ENCODE results near the gene PFN1. TPM values are rescaled to one million over a fixed set of nuclear protein-coding genes. Genes with fewer than 3 reads are reported as not detected.

Gene PFN1
- total RNA-seq, 4 donors from 2014 or later = 920 to 1,441 (median 1,060) TPM

GRCh38 chr17:4936436-4936835 is 11.9 kb downstream of the PFN1 start:
- Histone ChIP-seq H3K9me3 (no peaks in the 10 kb centered on the region), H3K4me1 (peaks cover 0 to 46% (median 21%) of the 10 kb centered on the region in 3 donors), H3K27ac (no peak overlapping the region), H3K27me3 (no peaks in the 10 kb centered on the region), H3K4me3 (no peak overlapping the region), H3K36me3 (peaks cover 0 to 34% of the 10 kb centered on the region in 2 donors)
- no peak for TF ChIP-seq CTCF (IDR thresholded peaks at IDR 0.05)
- TF ChIP-seq EP300 (IDR thresholded peaks at IDR 0.05) = no peak
- TF ChIP-seq POLR2AphosphoS5 (IDR thresholded peaks at IDR 0.05) = no peak
- TF ChIP-seq POLR2A (IDR thresholded peaks at IDR 0.05) = no peak
- no peak for ATAC-seq
- 83% methylated on average over 1 of the region's 3 CpGs; no CpG with 5 or more reads in 1 of the 2 donors for WGBS, 2 donors (ENCODE audit: low coverage in 1 of 2)

- Histone ChIP-seq H3K9me3 (no peaks in the 10 kb centered on the region), H3K27me3 (no peaks in the 10 kb centered on the region), H3K36me3 (peaks cover 0 to 34% of the 10 kb centered on the region in 2 donors), H3K4me1 (peaks cover 0 to 39% (median 16%) of the 10 kb centered on the region in 3 donors), H3K4me3 (no peak overlapping the region), H3K27ac (no peak overlapping the region)
- TF ChIP-seq CTCF (IDR thresholded peaks at IDR 0.05) (no peak), POLR2AphosphoS5 (IDR thresholded peaks at IDR 0.05) (no peak), POLR2A (IDR thresholded peaks at IDR 0.05) (no peak), EP300 (IDR thresholded peaks at IDR 0.05) (no peak)
- no peak for ATAC-seq
Observed at GRCh38 chr17:4935650-4936049, 12.7 kb downstream of the PFN1 start.

- no peak for TF ChIP-seq POLR2AphosphoS5 (IDR thresholded peaks at IDR 0.05)
- peak in 1 of 4 experiments; percentile 23 for TF ChIP-seq CTCF (IDR thresholded peaks at IDR 0.05)
Observed at GRCh38 chr17:4934173-4934979, 14.0 kb downstream of the PFN1 start.

GRCh38 chr17:4933646-4934045 is 14.7 kb downstream of the PFN1 start:
- no peak for ATAC-seq
- Histone ChIP-seq H3K9me3 (no peaks in the 10 kb centered on the region), H3K4me3 (no peak overlapping the region), H3K36me3 (peaks cover 0 to 33% of the 10 kb centered on the region in 2 donors), H3K4me1 (peaks cover 0 to 28% (median 9%) of the 10 kb centered on the region in 3 donors), H3K27me3 (no peaks in the 10 kb centered on the region), H3K27ac (peak overlapping the region in 1 of 4 donors; percentile 43)
- TF ChIP-seq CTCF (IDR thresholded peaks at IDR 0.05) = no peak
- TF ChIP-seq POLR2AphosphoS5 (IDR thresholded peaks at IDR 0.05) = no peak
- no peak for TF ChIP-seq POLR2A (IDR thresholded peaks at IDR 0.05)
- no peak for TF ChIP-seq EP300 (IDR thresholded peaks at IDR 0.05)
- 83% methylated on average over 6 of the region's 16 CpGs; no CpG with 5 or more reads in 1 of the 2 donors for WGBS, 2 donors (ENCODE audit: low coverage in 1 of 2)

More at GRCh38 chr17:4934173-4934979, 14.0 kb downstream of the PFN1 start:
- Histone ChIP-seq H3K27me3 (no peaks in the 10 kb centered on the region), H3K4me1 (peaks cover 0 to 35% (median 16%) of the 10 kb centered on the region in 3 donors), H3K36me3 (peaks cover 0 to 34% of the 10 kb centered on the region in 2 donors), H3K4me3 (no peak overlapping the region), H3K9me3 (no peaks in the 10 kb centered on the region), H3K27ac (peak overlapping the region in 2 of 4 donors; percentile 30 to 43)
- no peak for ATAC-seq
- WGBS, 2 donors (ENCODE audit: low coverage in 1 of 2) = 24 to 40% methylated on average over 8 to 9 of the region's 14 CpGs

GRCh38 chr17:4932756-4933155 is 15.6 kb downstream of the PFN1 start:
- no peak overlapping the region for H3K27ac ChIP-seq
- ATAC-seq = no peak
- no peaks in the 10 kb centered on the region for H3K9me3 ChIP-seq
- peaks cover 0 to 24% of the 10 kb centered on the region in 2 donors for H3K36me3 ChIP-seq
- TF ChIP-seq POLR2A (IDR thresholded peaks at IDR 0.05) (no peak), EP300 (IDR thresholded peaks at IDR 0.05) (no peak), POLR2AphosphoS5 (IDR thresholded peaks at IDR 0.05) (no peak), CTCF (IDR thresholded peaks at IDR 0.05) (no peak)
- WGBS, 2 donors (ENCODE audit: low coverage in 1 of 2) = 92% methylated on average over 2 of the region's 12 CpGs; no CpG with 5 or more reads in 1 of the 2 donors
- H3K27me3 ChIP-seq = no peaks in the 10 kb centered on the region
- H3K4me3 ChIP-seq = no peak overlapping the region
- peaks cover 0 to 19% (median 0%) of the 10 kb centered on the region in 3 donors for H3K4me1 ChIP-seq
